Upper lobe of left lung (tissue), 4 donors: ENCODE results near the gene OSBPL7.

Experiments used
- EP300 ChIP-seq, 4 donors: sonication (generic); formaldehyde crosslinking; IDR thresholded peaks; one replicate each; pipeline ENCODE4 v1.5.1; 2017; ENCODE audit warnings: antibody characterized with exemption in 4 of 4, control low read depth in 2 of 4
- POLR2A ChIP-seq, 4 donors: fragments of 450-650 bp; IDR thresholded peaks; one replicate each; pipeline ENCODE4 v1.5.1; 2016 to 2017; ENCODE audit warnings: antibody characterized with exemption in 4 of 4, mild to moderate bottlenecking in 2 of 4
- TF ChIP-seq, protein P1 (sequence below), 6 experiments: fragments of 450-650 bp in 4 of 6; fragments of 200-600 bp in 2 of 6; sonication (generic) in 2 of 6; IDR thresholded peaks; one replicate each; pipeline ENCODE4 v1.5.1; 2016 to 2019; ENCODE audit warnings: antibody characterized with exemption in 6 of 6

DNA sequence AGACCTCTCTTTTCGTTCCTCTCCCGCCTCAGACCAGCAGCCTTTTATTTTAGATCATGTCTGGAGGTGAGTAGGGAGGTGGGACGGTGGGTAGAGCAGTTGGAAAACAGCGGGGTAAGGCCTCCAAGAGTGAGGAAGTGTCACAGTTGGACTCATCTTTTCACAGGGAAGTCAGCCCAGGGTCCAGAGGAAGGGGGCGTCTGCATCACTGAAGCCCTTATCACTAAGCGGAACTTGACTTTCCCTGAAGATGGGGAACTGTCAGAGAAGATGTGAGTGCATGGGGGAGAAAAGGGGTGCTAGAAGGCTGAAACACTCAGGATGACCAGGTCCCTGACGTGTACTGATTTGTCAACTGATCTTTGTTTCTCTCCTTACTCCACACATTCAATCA lies 10.3 kb upstream of the OSBPL7 start:
- TF ChIP-seq EP300 (IDR thresholded peaks at IDR 0.05) (no peak), POLR2A (IDR thresholded peaks at IDR 0.05) (no peak)
- TF ChIP-seq, protein P1, sequence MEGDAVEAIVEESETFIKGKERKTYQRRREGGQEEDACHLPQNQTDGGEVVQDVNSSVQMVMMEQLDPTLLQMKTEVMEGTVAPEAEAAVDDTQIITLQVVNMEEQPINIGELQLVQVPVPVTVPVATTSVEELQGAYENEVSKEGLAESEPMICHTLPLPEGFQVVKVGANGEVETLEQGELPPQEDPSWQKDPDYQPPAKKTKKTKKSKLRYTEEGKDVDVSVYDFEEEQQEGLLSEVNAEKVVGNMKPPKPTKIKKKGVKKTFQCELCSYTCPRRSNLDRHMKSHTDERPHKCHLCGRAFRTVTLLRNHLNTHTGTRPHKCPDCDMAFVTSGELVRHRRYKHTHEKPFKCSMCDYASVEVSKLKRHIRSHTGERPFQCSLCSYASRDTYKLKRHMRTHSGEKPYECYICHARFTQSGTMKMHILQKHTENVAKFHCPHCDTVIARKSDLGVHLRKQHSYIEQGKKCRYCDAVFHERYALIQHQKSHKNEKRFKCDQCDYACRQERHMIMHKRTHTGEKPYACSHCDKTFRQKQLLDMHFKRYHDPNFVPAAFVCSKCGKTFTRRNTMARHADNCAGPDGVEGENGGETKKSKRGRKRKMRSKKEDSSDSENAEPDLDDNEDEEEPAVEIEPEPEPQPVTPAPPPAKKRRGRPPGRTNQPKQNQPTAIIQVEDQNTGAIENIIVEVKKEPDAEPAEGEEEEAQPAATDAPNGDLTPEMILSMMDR (IDR thresholded peaks at IDR 0.05): no peak
